ENCODE measurements around the gene SUCNR1.
"Not testable (repeated sequence)": the region's sequence is repeated elsewhere in the genome, so short reads cannot be mapped to it uniquely, and the experiment has no call there.

The SUCNR1 gene

DNA sequence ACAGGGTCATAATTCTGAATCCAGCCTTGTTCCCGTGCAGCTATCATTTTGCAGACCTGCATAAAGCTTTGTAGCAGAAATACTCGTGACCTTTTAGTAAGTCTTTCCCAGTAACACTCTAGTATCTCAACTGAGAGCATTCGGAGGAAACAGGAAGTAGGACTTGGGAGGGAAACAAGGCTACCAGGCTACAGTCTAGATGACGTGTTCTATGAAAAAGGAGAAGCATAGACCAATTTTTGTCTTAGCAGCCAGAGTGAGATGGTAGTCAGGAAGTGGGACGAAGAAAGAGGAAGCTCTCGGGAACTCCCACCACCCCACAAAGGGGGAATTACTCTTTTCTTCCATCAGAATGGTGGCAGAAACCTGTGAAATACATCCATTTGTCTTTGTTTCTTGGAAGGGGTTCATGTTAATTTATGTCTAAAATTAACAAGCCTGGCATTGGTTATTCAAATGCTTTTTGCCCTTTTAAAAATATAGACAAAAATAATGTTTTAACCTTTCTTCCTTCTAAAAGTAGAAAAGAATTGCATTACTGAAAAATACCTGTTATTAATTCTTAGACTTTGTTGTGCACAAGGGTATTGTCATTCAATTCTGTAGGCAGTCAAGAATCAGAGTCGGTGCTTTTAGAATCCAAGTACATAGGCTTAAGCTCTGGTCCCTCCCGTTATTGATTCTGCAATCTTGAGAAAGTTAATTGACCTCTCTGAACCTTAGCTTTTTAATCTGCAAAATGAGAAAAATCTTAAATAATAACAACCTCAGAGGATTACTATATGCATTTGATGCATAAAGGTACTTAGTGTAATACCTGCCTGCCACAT is 1.6 kb upstream of the SUCNR1 start:
- Histone ChIP-seq H3K4me1 (ENCODE audit: control insufficient read depth, insufficient read depth, low read length) (peaks cover 3% of the 10 kb centered on the region; the same call in 1 of the 2 replicates), H3K9ac (ENCODE audit: low read depth, low read length) (no peak overlapping the region), H3K36me3 (ENCODE audit: control insufficient read depth, insufficient read depth, low read length) (no peaks in the 10 kb centered on the region), H3K9me3 (ENCODE audit: control insufficient read depth, insufficient read depth, low read length) (no peaks in the 10 kb centered on the region), H3K27me3 (ENCODE audit: control insufficient read depth, insufficient read depth, low read length) (no peaks in the 10 kb centered on the region), H3K27ac (ENCODE audit: low read depth, low read length) (no peak overlapping the region), H3K4me3 (ENCODE audit: low read depth, low read length) (no peak overlapping the region)

DNA sequence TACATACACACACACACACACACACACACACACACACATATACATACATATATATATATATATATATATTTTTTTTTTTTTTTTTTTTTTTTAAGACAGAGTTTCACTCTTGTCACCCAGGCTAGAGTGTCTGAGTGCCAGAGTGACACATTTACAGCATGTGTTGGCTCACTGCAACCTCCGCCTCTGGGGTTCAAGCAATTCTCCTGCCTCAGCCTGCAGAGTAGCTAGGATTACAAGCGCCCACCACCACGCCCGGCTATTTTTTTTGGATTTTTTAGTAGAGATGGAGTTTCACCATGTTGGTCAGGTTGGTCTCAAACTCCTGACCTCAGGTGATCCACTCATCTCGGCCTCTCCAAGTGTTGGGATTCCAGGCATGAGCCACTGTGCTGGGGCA is 636 bp downstream of the SUCNR1 start:
- H3K27ac ChIP-seq (ENCODE audit: low read depth, low read length); H3K4me1 ChIP-seq (ENCODE audit: control insufficient read depth, insufficient read depth, low read length); H3K4me3 ChIP-seq (ENCODE audit: low read depth, low read length); H3K9me3 ChIP-seq (ENCODE audit: control insufficient read depth, insufficient read depth, low read length); H3K27me3 ChIP-seq (ENCODE audit: control insufficient read depth, insufficient read depth, low read length); H3K9ac ChIP-seq (ENCODE audit: low read depth, low read length); H3K36me3 ChIP-seq (ENCODE audit: control insufficient read depth, insufficient read depth, low read length): not testable (repeated sequence)

- no peak overlapping the region for H3K4me3 ChIP-seq (ENCODE audit: low read depth, low read length)
Measured at GRCh38 chr3:151875759-151876158, 2.3 kb downstream of the SUCNR1 start.

GRCh38 chr3:151877269-151877668 is 3.8 kb downstream of the SUCNR1 start:
- no peaks in the 10 kb centered on the region for H3K36me3 ChIP-seq (ENCODE audit: control insufficient read depth, insufficient read depth, low read length)
- H3K9ac ChIP-seq (ENCODE audit: low read depth, low read length): no peak overlapping the region
- H3K4me1 ChIP-seq (ENCODE audit: control insufficient read depth, insufficient read depth, low read length): peaks cover 3% of the 10 kb centered on the region; the same call in 1 of the 2 replicates
- H3K4me3 ChIP-seq (ENCODE audit: low read depth, low read length): no peak overlapping the region
- no peak overlapping the region for H3K27ac ChIP-seq (ENCODE audit: low read depth, low read length)
- H3K9me3 ChIP-seq (ENCODE audit: control insufficient read depth, insufficient read depth, low read length): no peaks in the 10 kb centered on the region
- no peaks in the 10 kb centered on the region for H3K27me3 ChIP-seq (ENCODE audit: control insufficient read depth, insufficient read depth, low read length)

More at GRCh38 chr3:151875759-151876158, 2.3 kb downstream of the SUCNR1 start:
- no peak overlapping the region for H3K27ac ChIP-seq (ENCODE audit: low read depth, low read length)
- H3K4me1 ChIP-seq (ENCODE audit: control insufficient read depth, insufficient read depth, low read length): peaks cover 3% of the 10 kb centered on the region; the same call in 1 of the 2 replicates
- no peak overlapping the region for H3K9ac ChIP-seq (ENCODE audit: low read depth, low read length)
- H3K27me3 ChIP-seq (ENCODE audit: control insufficient read depth, insufficient read depth, low read length): no peaks in the 10 kb centered on the region
- H3K36me3 ChIP-seq (ENCODE audit: control insufficient read depth, insufficient read depth, low read length): no peaks in the 10 kb centered on the region
- no peaks in the 10 kb centered on the region for H3K9me3 ChIP-seq (ENCODE audit: control insufficient read depth, insufficient read depth, low read length)

DNA sequence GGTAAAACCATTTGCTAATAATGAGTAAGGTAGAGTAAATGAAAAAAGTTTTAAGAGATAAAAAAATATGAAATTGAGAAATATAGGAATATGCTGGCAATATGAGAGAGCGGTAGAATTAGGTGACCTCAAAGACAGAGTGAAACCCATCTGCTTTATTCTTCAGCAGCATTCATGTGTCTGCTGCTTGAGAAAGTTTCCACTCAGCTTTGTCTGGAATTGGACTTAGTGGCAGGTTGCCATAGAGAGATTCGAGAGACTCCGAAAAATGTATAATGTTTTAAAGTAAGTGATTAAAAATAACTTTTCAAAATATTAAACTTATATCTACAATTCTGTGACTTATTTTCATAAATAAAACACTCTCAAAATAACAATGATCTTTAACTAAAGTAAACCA is 5.0 kb downstream of the SUCNR1 start:
- Histone ChIP-seq H3K27me3 (ENCODE audit: control insufficient read depth, insufficient read depth, low read length) (no peaks in the 10 kb centered on the region), H3K9me3 (ENCODE audit: control insufficient read depth, insufficient read depth, low read length) (no peaks in the 10 kb centered on the region), H3K9ac (ENCODE audit: low read depth, low read length) (no peak overlapping the region), H3K4me1 (ENCODE audit: control insufficient read depth, insufficient read depth, low read length) (peaks cover 3% of the 10 kb centered on the region; the same call in 1 of the 2 replicates), H3K36me3 (ENCODE audit: control insufficient read depth, insufficient read depth, low read length) (no peaks in the 10 kb centered on the region), H3K27ac (ENCODE audit: low read depth, low read length) (no peak overlapping the region), H3K4me3 (ENCODE audit: low read depth, low read length) (no peak overlapping the region)

DNA sequence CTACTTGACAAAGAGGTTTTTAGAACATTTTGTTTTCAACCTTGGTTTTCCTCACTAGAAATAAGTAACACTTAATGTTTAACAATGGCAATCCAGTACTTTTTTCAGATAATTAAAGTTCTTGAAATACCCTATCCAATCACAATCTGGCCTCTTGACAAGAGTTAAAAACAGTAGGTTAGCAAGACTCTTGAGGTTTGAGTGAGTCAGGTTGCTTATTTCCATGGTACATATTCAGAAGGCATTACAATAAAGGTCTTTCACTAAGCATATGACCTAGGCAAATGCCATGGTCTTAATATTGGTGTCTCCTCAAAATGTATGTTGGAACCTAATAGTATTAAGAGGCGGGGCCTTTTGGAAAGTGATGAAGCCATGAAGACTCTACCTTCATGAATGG is 5.6 kb downstream of the SUCNR1 start:
- Histone ChIP-seq H3K27ac (ENCODE audit: low read depth, low read length) (no peak overlapping the region), H3K9me3 (ENCODE audit: control insufficient read depth, insufficient read depth, low read length) (no peaks in the 10 kb centered on the region), H3K27me3 (ENCODE audit: control insufficient read depth, insufficient read depth, low read length) (no peaks in the 10 kb centered on the region), H3K9ac (ENCODE audit: low read depth, low read length) (no peak overlapping the region), H3K4me1 (ENCODE audit: control insufficient read depth, insufficient read depth, low read length) (peaks cover 3% of the 10 kb centered on the region; the same call in 1 of the 2 replicates), H3K4me3 (ENCODE audit: low read depth, low read length) (no peak overlapping the region), H3K36me3 (ENCODE audit: control insufficient read depth, insufficient read depth, low read length) (no peaks in the 10 kb centered on the region)

GRCh38 chr3:151879679-151880415 is 6.4 kb downstream of the SUCNR1 start:
- Histone ChIP-seq H3K4me1 (ENCODE audit: control insufficient read depth, insufficient read depth, low read length) (peaks cover 3% of the 10 kb centered on the region; the same call in 1 of the 2 replicates), H3K4me3 (ENCODE audit: low read depth, low read length) (no peak overlapping the region), H3K9me3 (ENCODE audit: control insufficient read depth, insufficient read depth, low read length) (no peaks in the 10 kb centered on the region), H3K36me3 (ENCODE audit: control insufficient read depth, insufficient read depth, low read length) (no peaks in the 10 kb centered on the region), H3K9ac (ENCODE audit: low read depth, low read length) (no peak overlapping the region), H3K27ac (ENCODE audit: low read depth, low read length) (no peak overlapping the region), H3K27me3 (ENCODE audit: control insufficient read depth, insufficient read depth, low read length) (no peaks in the 10 kb centered on the region)

- H3K27me3 ChIP-seq (ENCODE audit: control insufficient read depth, insufficient read depth, low read length): no peaks in the 10 kb centered on the region
- no peak overlapping the region for H3K27ac ChIP-seq (ENCODE audit: low read depth, low read length)
- no peaks in the 10 kb centered on the region for H3K9me3 ChIP-seq (ENCODE audit: control insufficient read depth, insufficient read depth, low read length)
- H3K4me3 ChIP-seq (ENCODE audit: low read depth, low read length): no peak overlapping the region
- peaks cover 3% of the 10 kb centered on the region; the same call in 1 of the 2 replicates for H3K4me1 ChIP-seq (ENCODE audit: control insufficient read depth, insufficient read depth, low read length)
- no peak overlapping the region for H3K9ac ChIP-seq (ENCODE audit: low read depth, low read length)
- H3K36me3 ChIP-seq (ENCODE audit: control insufficient read depth, insufficient read depth, low read length): no peaks in the 10 kb centered on the region
Measured at GRCh38 chr3:151880416-151880690, 6.9 kb downstream of the SUCNR1 start.

- H3K9ac ChIP-seq (ENCODE audit: low read depth, low read length): no peak overlapping the region
- H3K9me3 ChIP-seq (ENCODE audit: control insufficient read depth, insufficient read depth, low read length): no peaks in the 10 kb centered on the region
- no peak overlapping the region for H3K4me3 ChIP-seq (ENCODE audit: low read depth, low read length)
- H3K4me1 ChIP-seq (ENCODE audit: control insufficient read depth, insufficient read depth, low read length): no peaks in the 10 kb centered on the region
- no peaks in the 10 kb centered on the region for H3K27me3 ChIP-seq (ENCODE audit: control insufficient read depth, insufficient read depth, low read length)
- no peaks in the 10 kb centered on the region for H3K36me3 ChIP-seq (ENCODE audit: control insufficient read depth, insufficient read depth, low read length)
- H3K27ac ChIP-seq (ENCODE audit: low read depth, low read length): no peak overlapping the region
Measured at GRCh38 chr3:151881137-151881536, 7.7 kb downstream of the SUCNR1 start.

DNA sequence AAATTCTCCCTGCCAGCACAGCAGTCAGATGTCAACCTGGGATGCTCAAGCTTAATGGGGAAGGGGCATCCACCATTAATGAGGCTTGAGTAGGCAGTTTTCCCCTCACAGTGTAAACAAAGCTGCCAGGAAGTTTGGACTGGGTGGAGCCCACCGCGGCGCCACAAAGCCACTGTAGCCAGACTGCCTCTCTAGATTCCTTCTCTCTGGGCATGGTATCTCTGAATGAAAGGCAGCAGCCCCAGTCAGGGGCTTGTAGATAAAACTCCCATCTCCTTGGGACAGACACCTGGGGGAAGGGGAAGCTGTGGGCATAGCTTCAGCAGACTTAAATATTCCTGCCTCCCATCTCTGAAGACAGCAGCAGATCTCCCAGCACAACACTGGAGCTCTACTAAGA is 12.0 kb downstream of the SUCNR1 start:
- H3K9ac ChIP-seq (ENCODE audit: low read depth, low read length); H3K9me3 ChIP-seq (ENCODE audit: control insufficient read depth, insufficient read depth, low read length); H3K36me3 ChIP-seq (ENCODE audit: control insufficient read depth, insufficient read depth, low read length); H3K27ac ChIP-seq (ENCODE audit: low read depth, low read length); H3K4me3 ChIP-seq (ENCODE audit: low read depth, low read length); H3K27me3 ChIP-seq (ENCODE audit: control insufficient read depth, insufficient read depth, low read length); H3K4me1 ChIP-seq (ENCODE audit: control insufficient read depth, insufficient read depth, low read length): not testable (repeated sequence)

- H3K4me1 ChIP-seq (ENCODE audit: control insufficient read depth, insufficient read depth, low read length); H3K4me3 ChIP-seq (ENCODE audit: low read depth, low read length): not testable (repeated sequence)
Measured at GRCh38 chr3:151887450-151888211, 14.2 kb downstream of the SUCNR1 start.

More at GRCh38 chr3:151887450-151888211, 14.2 kb downstream of the SUCNR1 start:
- H3K9ac ChIP-seq (ENCODE audit: low read depth, low read length); H3K27me3 ChIP-seq (ENCODE audit: control insufficient read depth, insufficient read depth, low read length); H3K36me3 ChIP-seq (ENCODE audit: control insufficient read depth, insufficient read depth, low read length); H3K9me3 ChIP-seq (ENCODE audit: control insufficient read depth, insufficient read depth, low read length); H3K27ac ChIP-seq (ENCODE audit: low read depth, low read length): not testable (repeated sequence)

Data from HUES48 (cell line).